ENCODE data around the gene C9orf153.

- TF ChIP-seq, protein P1, sequence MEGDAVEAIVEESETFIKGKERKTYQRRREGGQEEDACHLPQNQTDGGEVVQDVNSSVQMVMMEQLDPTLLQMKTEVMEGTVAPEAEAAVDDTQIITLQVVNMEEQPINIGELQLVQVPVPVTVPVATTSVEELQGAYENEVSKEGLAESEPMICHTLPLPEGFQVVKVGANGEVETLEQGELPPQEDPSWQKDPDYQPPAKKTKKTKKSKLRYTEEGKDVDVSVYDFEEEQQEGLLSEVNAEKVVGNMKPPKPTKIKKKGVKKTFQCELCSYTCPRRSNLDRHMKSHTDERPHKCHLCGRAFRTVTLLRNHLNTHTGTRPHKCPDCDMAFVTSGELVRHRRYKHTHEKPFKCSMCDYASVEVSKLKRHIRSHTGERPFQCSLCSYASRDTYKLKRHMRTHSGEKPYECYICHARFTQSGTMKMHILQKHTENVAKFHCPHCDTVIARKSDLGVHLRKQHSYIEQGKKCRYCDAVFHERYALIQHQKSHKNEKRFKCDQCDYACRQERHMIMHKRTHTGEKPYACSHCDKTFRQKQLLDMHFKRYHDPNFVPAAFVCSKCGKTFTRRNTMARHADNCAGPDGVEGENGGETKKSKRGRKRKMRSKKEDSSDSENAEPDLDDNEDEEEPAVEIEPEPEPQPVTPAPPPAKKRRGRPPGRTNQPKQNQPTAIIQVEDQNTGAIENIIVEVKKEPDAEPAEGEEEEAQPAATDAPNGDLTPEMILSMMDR (IDR thresholded peaks at IDR 0.05 in 4 of 5, conservative IDR thresholded peaks at IDR 0.05 in 1 of 5) = no peak
- TF ChIP-seq POLR2A (IDR thresholded peaks at IDR 0.05) = no peak
Observed at GRCh38 chr9:86282979-86283535, 23.6 kb upstream of the C9orf153 start.

Measured in gastrocnemius medialis (tissue), 4 donors.